Measurements from ENCODE around the gene PDE8A.
"Not testable (repeated sequence)": the region's sequence is repeated elsewhere in the genome, so short reads cannot be mapped to it uniquely, and the experiment has no call there.

GRCh38 chr15:85177042-85177515, 195.4 kb downstream of the PDE8A start:
- not testable (repeated sequence) for TF ChIP-seq CTCF (conservative IDR thresholded peaks at IDR 0.05; ENCODE audit: low read length); EZH2phosphoT487 (IDR thresholded peaks at IDR 0.05; ENCODE audit: borderline replicate concordance, low read depth, low read length)
